ENCODE results near the gene MT2A.

The MT2A gene

DNA sequence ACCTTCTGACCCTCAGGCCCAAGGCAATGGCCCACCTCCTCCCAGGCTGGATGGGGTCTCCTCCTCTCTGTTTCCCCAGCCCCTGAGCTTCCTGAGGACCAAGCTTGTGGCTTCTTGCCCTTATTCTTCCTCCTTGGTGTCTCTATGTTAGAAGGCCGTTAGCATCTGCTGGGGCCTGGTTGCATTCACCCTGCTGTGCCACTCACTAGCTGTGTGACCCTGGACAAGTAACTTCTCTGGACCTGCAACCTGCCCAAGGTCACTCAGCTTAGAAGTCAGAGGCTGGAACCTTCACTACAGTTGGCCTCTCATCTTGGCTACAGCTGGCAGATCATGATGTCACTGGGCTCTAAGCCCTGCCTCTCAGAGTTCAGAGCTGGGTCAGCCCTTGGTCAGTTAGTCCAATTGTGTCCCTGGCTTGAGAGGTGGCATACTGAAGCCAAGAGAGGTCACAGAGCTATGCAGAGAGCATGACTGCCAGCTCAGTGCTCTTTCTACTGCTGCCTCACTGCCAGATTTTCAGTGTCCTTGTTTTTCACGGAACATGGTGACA lies 3.0 kb downstream of the MT2A start:
- H3K4me3 ChIP-seq (ENCODE audit: low read length) = no peak overlapping the region
- DNase-seq (ENCODE audit: low read depth) = no peak
- TF ChIP-seq, protein P1, sequence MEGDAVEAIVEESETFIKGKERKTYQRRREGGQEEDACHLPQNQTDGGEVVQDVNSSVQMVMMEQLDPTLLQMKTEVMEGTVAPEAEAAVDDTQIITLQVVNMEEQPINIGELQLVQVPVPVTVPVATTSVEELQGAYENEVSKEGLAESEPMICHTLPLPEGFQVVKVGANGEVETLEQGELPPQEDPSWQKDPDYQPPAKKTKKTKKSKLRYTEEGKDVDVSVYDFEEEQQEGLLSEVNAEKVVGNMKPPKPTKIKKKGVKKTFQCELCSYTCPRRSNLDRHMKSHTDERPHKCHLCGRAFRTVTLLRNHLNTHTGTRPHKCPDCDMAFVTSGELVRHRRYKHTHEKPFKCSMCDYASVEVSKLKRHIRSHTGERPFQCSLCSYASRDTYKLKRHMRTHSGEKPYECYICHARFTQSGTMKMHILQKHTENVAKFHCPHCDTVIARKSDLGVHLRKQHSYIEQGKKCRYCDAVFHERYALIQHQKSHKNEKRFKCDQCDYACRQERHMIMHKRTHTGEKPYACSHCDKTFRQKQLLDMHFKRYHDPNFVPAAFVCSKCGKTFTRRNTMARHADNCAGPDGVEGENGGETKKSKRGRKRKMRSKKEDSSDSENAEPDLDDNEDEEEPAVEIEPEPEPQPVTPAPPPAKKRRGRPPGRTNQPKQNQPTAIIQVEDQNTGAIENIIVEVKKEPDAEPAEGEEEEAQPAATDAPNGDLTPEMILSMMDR (conservative IDR thresholded peaks at IDR 0.05; ENCODE audit: low read depth, low read length) = no peak

DNA sequence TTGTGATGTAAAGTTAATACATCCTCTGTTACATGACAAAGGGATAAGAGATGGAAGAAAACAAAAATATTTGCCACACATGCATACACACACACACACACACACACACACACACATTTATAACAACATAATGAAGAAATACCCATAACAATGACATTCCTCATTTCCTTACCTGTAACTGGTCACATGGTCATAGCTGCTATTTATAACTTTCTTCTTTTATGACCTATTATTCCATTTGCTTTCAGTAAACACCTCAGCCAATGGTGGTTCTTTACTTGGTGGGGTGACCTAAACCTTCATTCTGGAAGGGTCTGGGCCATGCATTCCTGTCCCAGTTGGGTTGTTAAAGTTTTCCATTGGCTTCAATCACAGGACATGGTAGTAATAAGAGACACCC lies 5.3 kb downstream of the MT2A start:
- TF ChIP-seq, protein P1 (conservative IDR thresholded peaks at IDR 0.05; ENCODE audit: low read depth, low read length) = no peak
- no peak overlapping the region for H3K4me3 ChIP-seq (ENCODE audit: low read length)
- DNase-seq (ENCODE audit: low read depth) = no peak

DNA sequence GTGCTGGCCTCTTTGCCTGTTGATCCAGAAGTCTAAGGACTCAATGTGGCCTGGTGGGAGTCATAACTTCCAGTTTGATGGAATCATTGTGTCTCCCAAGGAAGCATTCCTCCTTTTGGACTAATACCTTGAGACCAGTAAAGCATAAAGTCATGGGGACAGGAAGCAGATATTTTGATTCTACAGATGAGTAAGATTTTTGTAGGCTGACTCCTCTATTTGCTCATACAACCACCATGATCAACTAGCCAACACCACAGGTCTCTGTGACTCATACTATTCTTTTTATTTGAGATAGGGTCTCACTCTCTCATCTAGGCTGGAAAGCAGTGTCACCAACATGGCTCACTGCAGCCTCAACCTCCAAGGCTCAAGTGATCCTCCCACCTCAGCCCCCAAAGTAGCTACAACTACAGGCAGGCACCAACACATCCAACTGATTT lies 6.2 kb downstream of the MT2A start:
- no peak for DNase-seq (ENCODE audit: low read depth)
- no peak overlapping the region for H3K4me3 ChIP-seq (ENCODE audit: low read length)
- TF ChIP-seq, protein P1 (conservative IDR thresholded peaks at IDR 0.05; ENCODE audit: low read depth, low read length) = no peak

DNA sequence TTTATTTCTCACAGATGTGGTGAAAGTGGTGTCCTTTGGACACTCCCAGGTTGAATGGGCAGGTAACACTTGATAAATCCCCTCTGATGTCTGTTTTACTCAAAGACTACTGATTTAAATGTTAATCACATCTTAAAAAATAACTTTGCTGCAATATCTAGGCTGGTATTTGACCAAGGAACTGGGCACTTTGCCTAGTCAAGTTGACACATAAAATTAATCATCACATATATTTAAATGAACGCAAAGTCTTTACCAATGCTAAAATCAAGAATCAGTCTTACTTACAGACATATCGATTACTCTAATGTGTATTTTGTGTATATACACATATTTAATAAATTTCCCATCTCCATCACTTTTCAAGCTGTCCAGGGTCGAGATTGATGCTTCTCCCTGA lies 7.0 kb downstream of the MT2A start:
- DNase-seq (ENCODE audit: low read depth) = no peak
- TF ChIP-seq, protein P1 (conservative IDR thresholded peaks at IDR 0.05; ENCODE audit: low read depth, low read length) = no peak

DNA sequence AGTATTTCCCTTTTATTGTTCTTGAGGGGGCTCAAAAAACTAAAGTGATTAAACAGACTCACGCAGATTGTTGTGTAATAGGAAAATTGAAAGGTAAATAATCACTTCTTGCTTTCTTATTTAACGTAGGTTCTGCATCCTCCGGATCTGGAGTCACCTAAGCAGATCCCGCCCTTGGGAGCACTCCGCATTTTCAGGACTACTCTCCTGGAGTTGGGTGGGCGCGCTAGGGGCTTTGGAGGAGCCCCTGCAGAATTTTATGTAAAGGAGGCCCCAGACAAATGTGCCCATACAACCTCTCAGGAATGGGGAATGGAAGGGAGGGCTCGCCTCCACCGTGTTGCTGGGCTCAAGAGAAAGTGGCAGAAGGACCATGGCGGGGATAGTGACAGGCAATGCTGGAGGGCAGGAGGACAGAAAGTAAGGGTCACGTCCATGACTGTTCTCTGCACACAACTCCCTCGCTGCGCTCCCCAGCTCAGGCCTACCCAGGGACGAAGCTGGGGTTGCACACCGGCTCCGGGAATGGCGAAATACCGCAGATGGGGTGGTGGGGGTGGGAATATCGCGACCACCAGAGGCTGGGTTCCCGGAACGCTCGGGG lies 8.3 kb downstream of the MT2A start:
- DNase-seq (ENCODE audit: low read depth) = no peak
- peak overlapping the region; percentile 37 for H3K4me3 ChIP-seq (ENCODE audit: low read length)
- TF ChIP-seq, protein P1 (conservative IDR thresholded peaks at IDR 0.05; ENCODE audit: low read depth, low read length) = no peak

More for the DNA sequence above, 7.0 kb downstream of the MT2A start:
- no peak overlapping the region for H3K4me3 ChIP-seq (ENCODE audit: low read length)

DNA sequence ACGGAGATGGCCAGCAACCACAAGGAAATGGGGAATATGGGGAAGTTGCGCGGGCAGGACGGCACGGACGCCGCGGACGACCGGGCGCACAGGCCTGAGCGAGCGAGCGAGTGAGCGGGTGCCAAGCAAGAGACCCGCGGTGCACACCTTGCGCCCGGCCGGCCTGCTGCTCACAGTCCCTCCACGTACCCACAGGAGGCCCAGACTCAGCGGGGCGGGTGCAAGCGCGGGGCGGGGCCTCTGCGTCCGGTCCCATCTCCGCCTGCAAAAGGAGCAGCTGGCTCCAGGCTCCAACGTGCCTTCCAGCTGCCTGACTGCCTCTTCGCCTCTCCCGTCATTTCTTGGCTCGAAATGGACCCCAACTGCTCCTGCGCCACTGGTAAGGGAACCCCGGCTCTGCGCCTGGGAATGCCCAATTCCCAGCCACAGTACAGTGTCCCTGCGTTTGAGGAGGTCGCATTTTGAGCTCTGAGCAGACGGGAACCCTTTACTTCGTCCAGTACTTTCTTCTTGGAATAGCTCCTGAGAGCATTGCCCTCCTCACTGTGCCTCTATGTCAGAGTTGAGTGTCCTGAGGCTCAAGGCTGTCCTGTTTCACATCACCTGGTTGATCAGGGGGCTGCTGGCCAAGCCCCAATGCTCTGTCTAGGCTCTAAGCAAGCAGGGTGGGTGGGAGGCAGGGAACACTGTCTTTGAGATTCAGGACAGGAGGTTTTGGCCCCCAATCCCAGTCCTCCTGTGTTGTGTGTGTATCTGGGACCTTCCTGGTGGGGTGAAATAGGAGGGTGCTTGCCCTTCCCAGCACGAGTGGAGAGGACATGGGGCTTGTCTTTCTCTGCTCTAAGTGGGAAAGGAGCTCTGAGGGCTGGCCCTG lies 9.1 kb downstream of the MT2A start:
- DNase-seq (ENCODE audit: low read depth) = no peak
- peak overlapping the region; percentile 37 for H3K4me3 ChIP-seq (ENCODE audit: low read length)
- TF ChIP-seq, protein P1 (conservative IDR thresholded peaks at IDR 0.05; ENCODE audit: low read depth, low read length) = no peak
